WERI-Rb-1 (cell line): ENCODE results near the gene RBPJ.
A peak's percentile ranks its signal among the peaks of the same experiment; 100 is the strongest.

Experiments
- DNase-seq: peaks from one replicate; pipeline ENCODE4 v3.0.0-alpha.2; 2020
- H3K27ac ChIP-seq: fragments of 250-450 bp; sonication (Bioruptor Pico); 2 replicates; pipeline ENCODE4 v1.5.1; 2020; ENCODE audit warnings: mild to moderate bottlenecking, moderate library complexity
- H3K27me3 ChIP-seq: fragments of 250-450 bp; sonication (Bioruptor Pico); 2 replicates; pipeline ENCODE4 v1.5.1; 2021; ENCODE audit warnings: mild to moderate bottlenecking, low read depth, moderate library complexity; ENCODE audit not compliant: insufficient read depth, severe bottlenecking
- H3K36me3 ChIP-seq: fragments of 250-450 bp; sonication (Bioruptor Pico); 2 replicates; pipeline ENCODE4 v1.5.1; 2020; ENCODE audit warnings: mild to moderate bottlenecking, moderate library complexity
- H3K4me3 ChIP-seq: 2 replicates; pipeline ENCODE4 v1.5.1; 2011; ENCODE audit warnings: low read depth, mild to moderate bottlenecking, control low read depth, low read length
- H3K9me3 ChIP-seq: fragments of 250-450 bp; sonication (Bioruptor Pico); 2 replicates; pipeline ENCODE4 v1.5.1; 2021; ENCODE audit warnings: mild to moderate bottlenecking, moderate library complexity; ENCODE audit not compliant: severe bottlenecking
- TF ChIP-seq, protein P1 (sequence below): IDR thresholded peaks from 2 replicates; pipeline ENCODE4 v1.5.1; 2011; ENCODE audit warnings: low read depth, mild to moderate bottlenecking, control low read depth, inconsistent platforms, low read length

Gene RBPJ

DNA sequence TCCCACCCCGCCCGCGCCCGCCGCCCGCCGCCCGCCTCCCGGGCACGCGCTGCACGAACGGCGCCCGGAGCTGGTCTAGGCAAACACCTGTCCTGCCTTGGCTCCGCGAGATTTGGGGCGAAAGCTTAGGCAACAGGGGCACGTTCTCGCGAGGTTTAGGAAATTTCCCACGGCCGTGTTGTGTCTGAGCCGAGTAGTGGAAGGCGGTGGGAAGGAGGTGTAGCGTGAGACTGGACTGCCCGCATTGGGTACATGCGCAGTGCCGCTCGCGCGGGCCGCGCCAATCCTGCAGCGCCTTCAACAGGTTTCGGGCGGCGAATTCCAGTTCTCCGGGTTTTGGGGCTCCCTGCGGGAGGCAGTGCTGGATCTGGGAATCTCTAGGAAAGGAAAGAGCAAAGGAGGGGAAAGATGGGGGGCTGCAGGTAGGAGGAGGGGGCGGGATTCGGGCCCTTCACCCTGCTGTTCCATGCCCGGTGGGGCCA, 1.3 kb upstream of the RBPJ start:
- TF ChIP-seq, protein P1, sequence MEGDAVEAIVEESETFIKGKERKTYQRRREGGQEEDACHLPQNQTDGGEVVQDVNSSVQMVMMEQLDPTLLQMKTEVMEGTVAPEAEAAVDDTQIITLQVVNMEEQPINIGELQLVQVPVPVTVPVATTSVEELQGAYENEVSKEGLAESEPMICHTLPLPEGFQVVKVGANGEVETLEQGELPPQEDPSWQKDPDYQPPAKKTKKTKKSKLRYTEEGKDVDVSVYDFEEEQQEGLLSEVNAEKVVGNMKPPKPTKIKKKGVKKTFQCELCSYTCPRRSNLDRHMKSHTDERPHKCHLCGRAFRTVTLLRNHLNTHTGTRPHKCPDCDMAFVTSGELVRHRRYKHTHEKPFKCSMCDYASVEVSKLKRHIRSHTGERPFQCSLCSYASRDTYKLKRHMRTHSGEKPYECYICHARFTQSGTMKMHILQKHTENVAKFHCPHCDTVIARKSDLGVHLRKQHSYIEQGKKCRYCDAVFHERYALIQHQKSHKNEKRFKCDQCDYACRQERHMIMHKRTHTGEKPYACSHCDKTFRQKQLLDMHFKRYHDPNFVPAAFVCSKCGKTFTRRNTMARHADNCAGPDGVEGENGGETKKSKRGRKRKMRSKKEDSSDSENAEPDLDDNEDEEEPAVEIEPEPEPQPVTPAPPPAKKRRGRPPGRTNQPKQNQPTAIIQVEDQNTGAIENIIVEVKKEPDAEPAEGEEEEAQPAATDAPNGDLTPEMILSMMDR, result peak; percentile 26; the same call in 1 of the 2 replicates
- Histone ChIP-seq H3K4me3 (peak overlapping the region; percentile 93), H3K9me3 (peaks cover 8% of the 10 kb centered on the region), H3K36me3 (peaks cover 3% of the 10 kb centered on the region; the same call in 1 of the 2 replicates), H3K27me3 (no peaks in the 10 kb centered on the region), H3K27ac (peak overlapping the region; percentile 98)
- DNase-seq, result peak; percentile 100

DNA sequence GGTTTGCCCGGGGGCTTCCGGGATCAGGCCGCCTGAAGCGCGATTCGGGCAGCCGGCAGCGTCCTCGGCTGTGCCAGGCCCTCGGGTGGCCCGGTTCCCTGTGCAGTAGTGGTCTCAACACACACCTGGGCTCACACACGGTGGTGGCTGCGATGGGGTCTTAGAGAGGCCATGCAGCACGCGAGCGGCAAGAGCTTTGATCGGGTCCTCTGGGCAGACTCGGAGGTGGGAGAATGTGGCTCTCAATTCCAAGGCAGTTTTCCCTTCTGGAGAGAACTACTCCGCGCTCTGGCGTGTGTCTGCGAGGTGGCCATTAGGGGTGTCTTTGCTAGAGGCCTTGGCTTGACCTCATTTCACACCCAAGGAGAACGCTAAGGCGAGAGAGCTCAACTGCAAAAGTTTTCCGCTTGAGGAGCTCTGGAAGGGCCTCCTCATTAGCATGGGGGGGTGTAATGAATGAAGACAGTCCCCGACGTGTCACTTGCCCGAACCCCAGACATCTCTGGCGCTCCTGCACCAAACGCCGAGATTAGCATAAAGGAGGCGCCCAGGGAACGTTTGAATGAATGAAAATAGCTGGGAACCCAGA, 771 bp upstream of the RBPJ start:
- Histone ChIP-seq H3K4me3 (peak overlapping the region; percentile 93), H3K27me3 (no peaks in the 10 kb centered on the region), H3K27ac (peak overlapping the region; percentile 98), H3K9me3 (peaks cover 7% of the 10 kb centered on the region), H3K36me3 (peaks cover 3% of the 10 kb centered on the region; the same call in 1 of the 2 replicates)
- TF ChIP-seq, protein P1, result no peak
- no peak for DNase-seq

DNA sequence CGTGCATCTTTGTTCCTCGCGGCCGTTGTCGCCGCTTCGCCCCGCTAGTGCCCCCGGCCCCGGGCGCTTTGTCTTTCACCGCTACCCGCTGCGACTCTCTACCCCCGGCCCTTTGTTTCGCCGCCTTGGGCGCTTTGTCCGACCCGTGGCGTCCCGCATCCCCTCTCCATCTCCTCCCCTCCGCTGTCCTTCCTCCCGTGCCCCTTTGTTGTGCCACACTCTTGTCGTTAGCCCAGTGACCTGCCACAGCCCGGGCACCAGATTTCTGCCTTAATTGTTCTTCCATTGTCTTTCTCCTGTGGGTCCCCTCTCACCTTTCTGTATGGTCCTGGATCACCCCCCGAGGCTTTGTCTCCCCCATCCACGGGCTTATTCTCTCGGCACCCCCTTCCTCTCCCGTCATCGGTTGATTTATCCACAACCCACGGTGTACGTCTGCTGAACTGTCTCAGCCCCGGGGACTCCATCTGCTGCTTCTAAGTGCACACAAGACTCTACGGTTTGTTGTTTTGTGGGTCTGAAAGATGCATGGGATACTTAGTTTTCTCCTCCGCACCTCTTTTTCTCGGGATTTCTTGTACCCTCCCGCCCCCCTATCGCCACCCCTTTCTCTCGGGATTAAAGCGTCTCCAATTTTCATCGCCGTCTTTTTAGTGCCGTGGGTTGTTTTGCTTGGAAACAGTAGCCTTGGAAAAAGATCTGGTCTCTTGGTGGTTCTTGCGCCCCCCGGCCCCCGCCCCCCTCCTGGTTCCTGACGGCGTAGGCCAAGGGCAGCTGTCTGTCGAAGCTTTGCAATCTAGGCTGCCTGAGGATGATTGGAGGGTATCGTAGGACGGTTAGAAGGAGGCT, 783 bp downstream of the RBPJ start:
- no peaks in the 10 kb centered on the region for H3K27me3 ChIP-seq
- TF ChIP-seq, protein P1, result no peak
- H3K9me3 ChIP-seq, result no peaks in the 10 kb centered on the region
- peaks cover 3% of the 10 kb centered on the region; the same call in 1 of the 2 replicates for H3K36me3 ChIP-seq
- peak overlapping the region; percentile 91 for H3K4me3 ChIP-seq
- DNase-seq, result peak; percentile 70
- peak overlapping the region; percentile 98 for H3K27ac ChIP-seq

DNA sequence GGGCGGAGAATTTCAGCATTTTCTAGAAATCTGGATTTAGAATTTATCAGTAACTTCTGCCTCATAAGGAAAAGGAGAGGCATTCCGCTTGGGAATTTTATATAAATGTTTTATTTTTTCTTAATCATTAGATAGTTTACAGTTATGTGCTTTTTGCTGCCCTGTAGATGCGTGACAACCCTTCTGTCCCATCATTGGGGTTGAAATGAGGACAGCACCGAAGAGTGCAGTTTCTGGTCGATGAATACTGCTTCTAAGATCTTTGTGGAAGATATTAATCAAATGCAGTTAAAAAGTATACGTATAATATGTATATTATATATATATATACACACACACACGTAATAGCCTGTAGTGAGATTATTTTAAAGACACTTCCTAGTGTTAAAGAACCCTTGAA, 1.5 kb downstream of the RBPJ start:
- Histone ChIP-seq H3K9me3 (no peaks in the 10 kb centered on the region), H3K4me3 (peak overlapping the region; percentile 91), H3K27me3 (no peaks in the 10 kb centered on the region), H3K27ac (peak overlapping the region; percentile 98), H3K36me3 (peaks cover 3% of the 10 kb centered on the region; the same call in 1 of the 2 replicates)
- no peak for DNase-seq
- TF ChIP-seq, protein P1, result no peak

DNA sequence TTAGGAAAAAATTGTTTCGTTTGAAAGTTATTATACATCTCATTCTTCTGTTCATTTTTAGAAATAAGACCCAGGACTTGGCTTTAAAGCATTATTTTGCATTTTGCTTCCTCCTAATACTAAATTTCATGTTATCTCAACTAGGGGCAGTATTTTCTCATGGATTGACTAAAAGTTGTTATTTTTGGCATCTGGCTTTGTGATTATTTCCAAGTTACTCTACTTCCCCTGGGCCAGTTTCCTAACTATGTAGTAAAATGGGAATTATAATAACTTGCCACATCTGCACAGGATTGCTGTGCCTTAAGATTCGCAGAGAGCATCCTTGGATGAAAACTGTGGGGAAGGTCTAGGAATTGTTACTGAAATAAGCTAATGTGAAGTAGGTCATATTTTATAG, 3.0 kb downstream of the RBPJ start:
- no peaks in the 10 kb centered on the region for H3K9me3 ChIP-seq
- no peak for DNase-seq
- peaks cover 3% of the 10 kb centered on the region; the same call in 1 of the 2 replicates for H3K36me3 ChIP-seq
- H3K27me3 ChIP-seq, result no peaks in the 10 kb centered on the region
- H3K27ac ChIP-seq, result no peak overlapping the region
- TF ChIP-seq, protein P1, result no peak
- H3K4me3 ChIP-seq, result no peak overlapping the region
